GM06990 (cell line): ENCODE results near the gene ZDHHC23.

Source experiments
- DNase-seq: peaks from one replicate; pipeline ENCODE4 v3.0.0-alpha.2; 2011; ENCODE audit not compliant: insufficient read length; ENCODE audit errors: extremely low read depth
- H3K27me3 ChIP-seq: replicated peaks from 2 replicates; pipeline ENCODE4 v1.6.0; 2011; ENCODE audit warnings: low read length; ENCODE audit not compliant: control insufficient read depth, insufficient read depth
- H3K36me3 ChIP-seq: 2 replicates; pipeline ENCODE4 v1.5.1; 2011; ENCODE audit warnings: low read length; ENCODE audit not compliant: control insufficient read depth, insufficient read depth
- H3K4me3 ChIP-seq: replicated peaks from 2 replicates; pipeline ENCODE4 v1.5.1; 2011; ENCODE audit warnings: low read depth, mild to moderate bottlenecking, control low read depth, low read length
- TF ChIP-seq, protein P1 (sequence below): IDR thresholded peaks from 2 replicates; pipeline ENCODE4 v1.5.1; 2011; ENCODE audit warnings: low read length, control low read depth, mild to moderate bottlenecking, inconsistent platforms; ENCODE audit not compliant: insufficient read depth, poor library complexity, severe bottlenecking

ZDHHC23 gene

GRCh38 chr3:114011059-114011797 is 63.4 kb downstream of the ZDHHC23 start:
- TF ChIP-seq, protein P1, sequence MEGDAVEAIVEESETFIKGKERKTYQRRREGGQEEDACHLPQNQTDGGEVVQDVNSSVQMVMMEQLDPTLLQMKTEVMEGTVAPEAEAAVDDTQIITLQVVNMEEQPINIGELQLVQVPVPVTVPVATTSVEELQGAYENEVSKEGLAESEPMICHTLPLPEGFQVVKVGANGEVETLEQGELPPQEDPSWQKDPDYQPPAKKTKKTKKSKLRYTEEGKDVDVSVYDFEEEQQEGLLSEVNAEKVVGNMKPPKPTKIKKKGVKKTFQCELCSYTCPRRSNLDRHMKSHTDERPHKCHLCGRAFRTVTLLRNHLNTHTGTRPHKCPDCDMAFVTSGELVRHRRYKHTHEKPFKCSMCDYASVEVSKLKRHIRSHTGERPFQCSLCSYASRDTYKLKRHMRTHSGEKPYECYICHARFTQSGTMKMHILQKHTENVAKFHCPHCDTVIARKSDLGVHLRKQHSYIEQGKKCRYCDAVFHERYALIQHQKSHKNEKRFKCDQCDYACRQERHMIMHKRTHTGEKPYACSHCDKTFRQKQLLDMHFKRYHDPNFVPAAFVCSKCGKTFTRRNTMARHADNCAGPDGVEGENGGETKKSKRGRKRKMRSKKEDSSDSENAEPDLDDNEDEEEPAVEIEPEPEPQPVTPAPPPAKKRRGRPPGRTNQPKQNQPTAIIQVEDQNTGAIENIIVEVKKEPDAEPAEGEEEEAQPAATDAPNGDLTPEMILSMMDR: no peak
- H3K27me3 ChIP-seq: no peaks in the 10 kb centered on the region
- peak; percentile 4 for DNase-seq
- H3K4me3 ChIP-seq: no peak overlapping the region
- H3K36me3 ChIP-seq: no peaks in the 10 kb centered on the region
